K562 (cell line): ENCODE data around the gene PI4KA. TPM values are rescaled to one million over a fixed set of nuclear protein-coding genes. Genes with fewer than 3 reads are reported as not detected.

Experiments used
- CHAMP1 ChIP-seq: fragments of 450-650 bp; IDR thresholded peaks from 2 replicates; pipeline ENCODE4 v1.6.1; 2016; ENCODE audit warnings: mild to moderate bottlenecking
- GABPB2 ChIP-seq: fragments of 250-450 bp; sonication (Bioruptor Pico); conservative IDR thresholded peaks from 2 replicates; pipeline ENCODE4 v1.5.1; 2021; ENCODE audit warnings: mild to moderate bottlenecking
- GMEB1 ChIP-seq: fragments of 250-450 bp; sonication (Bioruptor Pico); IDR thresholded peaks from 2 replicates; pipeline ENCODE4 v1.4.0; 2020; ENCODE audit warnings: mild to moderate bottlenecking
- HBP1 ChIP-seq: fragments of 450-650 bp; formaldehyde crosslinking; IDR thresholded peaks from 2 replicates; pipeline ENCODE4 v1.4.0; 2022; ENCODE audit warnings: missing genetic modification characterization
- HES1 ChIP-seq: fragments of 450-650 bp; IDR thresholded peaks from 2 replicates; pipeline ENCODE4 v1.6.1; 2016; ENCODE audit warnings: low read depth, mild to moderate bottlenecking, moderate library complexity
- KAT7 ChIP-seq: sonication (generic); formaldehyde crosslinking; IDR thresholded peaks from 2 replicates; pipeline ENCODE4 v1.8.0; 2022; ENCODE audit warnings: missing genetic modification reagents, mild to moderate bottlenecking, borderline replicate concordance
- MECOM ChIP-seq: fragments of 250-450 bp; sonication (Bioruptor Pico); IDR thresholded peaks from 2 replicates; pipeline ENCODE4 v1.8.0; 2022; ENCODE audit warnings: inconsistent platforms
- MXI1 ChIP-seq: IDR thresholded peaks from 2 replicates; pipeline ENCODE4 v1.6.1; 2011; ENCODE audit warnings: low read depth, mild to moderate bottlenecking, improper control_type of control experiment, low read length
- PHF8 ChIP-seq: fragments of 200-600 bp; sonication (generic); IDR thresholded peaks from 2 replicates; pipeline ENCODE4 v1.6.1; 2012; ENCODE audit warnings: mixed run types, mild to moderate bottlenecking, inconsistent platforms, low read length, moderate library complexity, borderline replicate concordance
- POLR2B ChIP-seq: fragments of 450-650 bp; IDR thresholded peaks from 2 replicates; pipeline ENCODE4 v1.6.1; 2018; ENCODE audit warnings: low read depth; ENCODE audit not compliant: partially characterized antibody
- RAD21 ChIP-seq, 2 experiments: fragments of 250-450 bp in 1 of 2; fragments of 450-650 bp in 1 of 2; sonication (Bioruptor Pico) in 1 of 2; formaldehyde crosslinking in 1 of 2; IDR thresholded peaks in 1 of 2; conservative IDR thresholded peaks in 1 of 2; 2 replicates each; pipeline versions ENCODE4 v1.4.0 to v1.8.0; 2020 to 2022; ENCODE audit warnings: mild to moderate bottlenecking in 2 of 2, moderate library complexity in 1 of 2
- RNF219 ChIP-seq: fragments of 250-450 bp; sonication (Bioruptor Pico); IDR thresholded peaks from 2 replicates; pipeline ENCODE4 v1.5.0; 2022; ENCODE audit warnings: mild to moderate bottlenecking
- SMAD3 ChIP-seq: fragments of 450-650 bp; formaldehyde crosslinking; conservative IDR thresholded peaks from 2 replicates; pipeline ENCODE4 v1.4.0; 2020; ENCODE audit warnings: mild to moderate bottlenecking
- THAP12 ChIP-seq: fragments of 250-450 bp; sonication (Bioruptor Pico); IDR thresholded peaks from 2 replicates; pipeline ENCODE4 v1.9.0; 2021; ENCODE audit warnings: mild to moderate bottlenecking, inconsistent platforms
- ZNF511 ChIP-seq: sonication (generic); formaldehyde crosslinking; IDR thresholded peaks from 2 replicates; pipeline ENCODE4 v1.8.0; 2022; ENCODE audit warnings: mild to moderate bottlenecking, missing genetic modification reagents
- ZNF76 ChIP-seq: fragments of 250-450 bp; sonication (Bioruptor Pico); IDR thresholded peaks from 2 replicates; pipeline ENCODE4 v1.4.0; 2020; ENCODE audit warnings: mild to moderate bottlenecking, moderate library complexity, borderline replicate concordance
- polyA plus RNA-seq, 8 experiments: library from polyadenylated mRNA; depleted of rRNA in 4 of 8; stranded (reverse) in 5 of 8; unstranded in 3 of 8; fragments of >200 nt; fragmentation: Nextera tagmentation in 2 of 8; fragmentation: Illumina TruSeq in 1 of 8; extraction: Ambion mirVana in 2 of 8; extraction: Trizol in 1 of 8; gene quantifications; 2 replicates each; pipeline versions ENCODE4 v1.2.1 to v1.2.3, GENCODE V29; 2011 to 2014; ENCODE audit warnings: inconsistent platforms in 1 of 8, missing spikeins in 1 of 8
- total RNA-seq, 7 experiments: library from RNA; depleted of rRNA in 6 of 7; stranded (reverse); fragments of >200 nt in 6 of 7; fragmentation: Illumina TruSeq in 2 of 7; extraction: Trizol in 2 of 7; gene quantifications; 2 replicates each; pipeline versions ENCODE4 v1.2.1 to v1.2.3, GENCODE V29; 2011 to 2021; ENCODE audit warnings: low replicate concordance in 1 of 7

Gene PI4KA
- total and polyA plus RNA-seq, 9 of the 15 experiments (the other 6 are each of a cell fraction or from before 2014, with no cell fraction given) = 7.3 to 187 (median 84.7) TPM

- TF ChIP-seq SMAD3 (CRISPR knock-in tag) = no peak
- TF ChIP-seq ZNF76 (CRISPR knock-in tag) = no peak
- TF ChIP-seq GMEB1 = no peak
- no peak for TF ChIP-seq THAP12 (CRISPR knock-in tag)
- no peak for TF ChIP-seq POLR2B
- no peak for TF ChIP-seq GABPB2 (CRISPR knock-in tag)
- no peak for TF ChIP-seq ZNF511 (CRISPR knock-in tag)
- no peak for TF ChIP-seq HBP1 (CRISPR knock-in tag)
- TF ChIP-seq RNF219 = no peak
- TF ChIP-seq HES1 = no peak
- TF ChIP-seq MXI1 = no peak
- TF ChIP-seq PHF8 = no peak
- peak; percentile 95 for TF ChIP-seq MECOM
- TF ChIP-seq CHAMP1 = no peak
- 0 out of 4 replicates have a peak, but pooled peaks of 1 of the 2 experiments have one; percentile 4 for TF ChIP-seq RAD21 (CRISPR knock-in tag; conservative IDR thresholded peaks at IDR 0.05 in 1 of 2, IDR thresholded peaks at IDR 0.05 in 1 of 2)
- TF ChIP-seq KAT7 (CRISPR knock-in tag) = no peak
Observed at GRCh38 chr22:20807315-20807752, 51.3 kb downstream of the PI4KA start (continued).
